ENCODE results near the gene EFNA4.

GRCh38 chr1:155085504-155086127, 22.1 kb downstream of the EFNA4 start:
- TF ChIP-seq, protein P1, sequence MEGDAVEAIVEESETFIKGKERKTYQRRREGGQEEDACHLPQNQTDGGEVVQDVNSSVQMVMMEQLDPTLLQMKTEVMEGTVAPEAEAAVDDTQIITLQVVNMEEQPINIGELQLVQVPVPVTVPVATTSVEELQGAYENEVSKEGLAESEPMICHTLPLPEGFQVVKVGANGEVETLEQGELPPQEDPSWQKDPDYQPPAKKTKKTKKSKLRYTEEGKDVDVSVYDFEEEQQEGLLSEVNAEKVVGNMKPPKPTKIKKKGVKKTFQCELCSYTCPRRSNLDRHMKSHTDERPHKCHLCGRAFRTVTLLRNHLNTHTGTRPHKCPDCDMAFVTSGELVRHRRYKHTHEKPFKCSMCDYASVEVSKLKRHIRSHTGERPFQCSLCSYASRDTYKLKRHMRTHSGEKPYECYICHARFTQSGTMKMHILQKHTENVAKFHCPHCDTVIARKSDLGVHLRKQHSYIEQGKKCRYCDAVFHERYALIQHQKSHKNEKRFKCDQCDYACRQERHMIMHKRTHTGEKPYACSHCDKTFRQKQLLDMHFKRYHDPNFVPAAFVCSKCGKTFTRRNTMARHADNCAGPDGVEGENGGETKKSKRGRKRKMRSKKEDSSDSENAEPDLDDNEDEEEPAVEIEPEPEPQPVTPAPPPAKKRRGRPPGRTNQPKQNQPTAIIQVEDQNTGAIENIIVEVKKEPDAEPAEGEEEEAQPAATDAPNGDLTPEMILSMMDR (IDR thresholded peaks at IDR 0.05) = no peak
- TF ChIP-seq POLR2A (IDR thresholded peaks at IDR 0.05) (no peak), POLR2AphosphoS5 (IDR thresholded peaks at IDR 0.05) (no peak), EP300 (IDR thresholded peaks at IDR 0.05) (no peak)

Measured in suprapubic skin (tissue), 4 donors.